HEK293 (cell line): ENCODE data around the gene FKBP5.
"Not testable (repeated sequence)": the region's sequence is repeated elsewhere in the genome, so short reads cannot be mapped to it uniquely, and the experiment has no call there.

Source experiments
- CTCF ChIA-PET: fragments of 350-600 bp; formaldehyde crosslinking; extraction: SDS; loops from one replicate; lab custom pipeline; 2021; ENCODE audit warnings: antibody characterized with exemption; lab: Yijun Ruan, JAX
- POLR2A ChIA-PET: fragments of 300-600 bp; formaldehyde crosslinking; extraction: SDS; loops from one replicate; lab custom pipeline; 2020; ENCODE audit warnings: antibody characterized with exemption, inconsistent platforms; lab: Yijun Ruan, JAX
- H3K27ac ChIP-seq: fragments of 200-500 bp; sonication (Bioruptor generic); 2 replicates; pipeline ENCODE4 v1.5.1; 2014; ENCODE audit warnings: low read depth, low read length, control low read depth, inconsistent platforms; ENCODE audit errors: extremely low read depth
- H3K36me3 ChIP-seq, 2 experiments: fragments of 200-500 bp in 1 of 2; sonication (Bioruptor generic) in 1 of 2; 1 replicate in 1 of 2; 2 replicates in 1 of 2; pipeline ENCODE4 v1.5.1; 2014 to 2017; ENCODE audit warnings: inconsistent platforms in 2 of 2, low read length in 2 of 2; ENCODE audit not compliant: control insufficient read depth in 2 of 2, insufficient read depth in 1 of 2
- H3K4me1 ChIP-seq: fragments of 200-500 bp; sonication (Bioruptor generic); 2 replicates; pipeline ENCODE4 v1.5.1; 2014; ENCODE audit warnings: mild to moderate bottlenecking, low read length, inconsistent platforms; ENCODE audit not compliant: control insufficient read depth, insufficient read depth
- H3K4me3 ChIP-seq: 2 replicates; pipeline ENCODE4 v1.5.1; 2011; ENCODE audit warnings: low read depth, mild to moderate bottlenecking, control low read depth, low read length, moderate library complexity
- H3K9me3 ChIP-seq: fragments of 200-500 bp; sonication (Bioruptor generic); 2 replicates; pipeline ENCODE4 v1.5.1; 2014; ENCODE audit warnings: low read depth, low read length, inconsistent platforms; ENCODE audit not compliant: control insufficient read depth, insufficient read depth
- HOXD13 ChIP-seq: sonication (generic); formaldehyde crosslinking; IDR thresholded peaks from 2 replicates; pipeline ENCODE4 v1.8.0; 2022; ENCODE audit warnings: missing genetic modification reagents, borderline replicate concordance
- KLF9 ChIP-seq: fragments of 450-650 bp; formaldehyde crosslinking; IDR thresholded peaks from 2 replicates; pipeline ENCODE4 v1.5.1; 2016; ENCODE audit warnings: missing biosample characterization, missing genetic modification characterization, low read depth
- MEIS1 ChIP-seq: sonication (generic); formaldehyde crosslinking; IDR thresholded peaks from 2 replicates; pipeline ENCODE4 v1.8.1; 2022; ENCODE audit warnings: missing genetic modification reagents, mild to moderate bottlenecking, borderline replicate concordance
- SALL2 ChIP-seq: fragments of 450-650 bp; formaldehyde crosslinking; IDR thresholded peaks from 2 replicates; pipeline ENCODE4 v1.5.0; 2017; ENCODE audit warnings: missing biosample characterization, mild to moderate bottlenecking, missing genetic modification characterization, borderline replicate concordance
- SP3 ChIP-seq: fragments of 450-650 bp; formaldehyde crosslinking; IDR thresholded peaks from 2 replicates; pipeline ENCODE4 v1.5.1; 2016; ENCODE audit warnings: missing biosample characterization, missing genetic modification characterization
- TCF7L2 ChIP-seq: IDR thresholded peaks from 2 replicates; pipeline ENCODE4 v1.6.1; 2011; ENCODE audit warnings: low read depth, mild to moderate bottlenecking, inconsistent platforms, low read length, moderate library complexity, borderline replicate concordance
- YY1 ChIP-seq: fragments of 450-650 bp; formaldehyde crosslinking; IDR thresholded peaks from 2 replicates; pipeline ENCODE4 v1.5.1; 2018; ENCODE audit warnings: missing biosample characterization, missing genetic modification characterization
- ZBTB6 ChIP-seq: fragments of 450-650 bp; formaldehyde crosslinking; IDR thresholded peaks from 2 replicates; pipeline ENCODE4 v1.5.1; 2017; ENCODE audit warnings: missing biosample characterization, missing genetic modification characterization
- ZNF121 ChIP-seq: fragments of 450-650 bp; formaldehyde crosslinking; IDR thresholded peaks from 2 replicates; pipeline ENCODE4 v1.5.1; 2016; ENCODE audit warnings: missing biosample characterization, missing genetic modification characterization
- ZNF138 ChIP-seq: fragments of 450-650 bp; formaldehyde crosslinking; IDR thresholded peaks from 2 replicates; pipeline ENCODE4 v1.5.1; 2016; ENCODE audit warnings: missing biosample characterization, missing genetic modification characterization, borderline replicate concordance
- ZNF184 ChIP-seq: fragments of 450-650 bp; IDR thresholded peaks from 2 replicates; pipeline ENCODE4 v1.5.1; 2018; ENCODE audit warnings: missing biosample characterization, mild to moderate bottlenecking, missing genetic modification characterization
- ZNF248 ChIP-seq: fragments of 450-650 bp; formaldehyde crosslinking; IDR thresholded peaks from 2 replicates; pipeline ENCODE4 v1.5.1; 2017; ENCODE audit warnings: missing biosample characterization, missing genetic modification characterization
- ZNF404 ChIP-seq: fragments of 450-650 bp; formaldehyde crosslinking; IDR thresholded peaks from 2 replicates; pipeline ENCODE4 v1.5.1; 2017; ENCODE audit warnings: missing biosample characterization, missing genetic modification characterization
- ZNF423 ChIP-seq: fragments of 450-650 bp; formaldehyde crosslinking; IDR thresholded peaks from 2 replicates; pipeline ENCODE4 v1.5.1; 2016; ENCODE audit warnings: missing biosample characterization, missing genetic modification characterization
- ZNF600 ChIP-seq: fragments of 450-650 bp; formaldehyde crosslinking; IDR thresholded peaks from 2 replicates; pipeline ENCODE4 v1.5.1; 2016; ENCODE audit warnings: missing biosample characterization, missing genetic modification characterization
- ZNF624 ChIP-seq: fragments of 450-650 bp; formaldehyde crosslinking; IDR thresholded peaks from 2 replicates; pipeline ENCODE4 v1.5.1; 2017; ENCODE audit warnings: missing biosample characterization, missing genetic modification characterization
- ZNF707 ChIP-seq: fragments of 450-650 bp; formaldehyde crosslinking; IDR thresholded peaks from 2 replicates; pipeline ENCODE4 v1.5.1; 2016; ENCODE audit warnings: missing biosample characterization, missing genetic modification characterization
- TF ChIP-seq, protein P1 (sequence below): fragments of 450-650 bp; formaldehyde crosslinking; IDR thresholded peaks from 2 replicates; pipeline ENCODE4 v1.5.1; 2017; ENCODE audit warnings: missing biosample characterization, missing genetic modification characterization

FKBP5 gene

DNA sequence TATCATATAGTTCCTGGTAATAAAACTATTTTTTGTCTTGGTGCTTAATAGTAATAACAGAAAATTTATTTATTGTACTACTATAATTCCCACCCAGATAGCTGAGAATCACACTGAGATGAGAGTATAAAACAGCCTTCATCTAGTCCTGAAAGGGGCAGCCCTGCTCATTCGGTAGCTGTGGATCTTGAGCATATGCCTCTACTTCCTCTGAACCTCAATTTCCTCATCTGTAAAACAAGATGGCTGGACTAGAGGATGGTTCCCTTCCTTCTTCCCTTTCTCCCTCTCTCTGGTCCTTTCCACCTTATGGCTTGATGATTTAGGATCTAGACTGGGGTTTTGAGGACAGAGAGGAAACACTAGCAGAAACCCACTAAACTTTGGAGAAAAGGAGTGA is 15.0 kb downstream of the FKBP5 start:
- CTCF ChIA-PET = interaction anchor here (1.3 to 1.7 kb wide), 2 partner anchors 9 to 11 kb away, joined by 4 to 6 read pairs; no protein-coding TSS in a partner anchor
- no peak for TF ChIP-seq ZNF248 (tag by site-specific recombination)

DNA sequence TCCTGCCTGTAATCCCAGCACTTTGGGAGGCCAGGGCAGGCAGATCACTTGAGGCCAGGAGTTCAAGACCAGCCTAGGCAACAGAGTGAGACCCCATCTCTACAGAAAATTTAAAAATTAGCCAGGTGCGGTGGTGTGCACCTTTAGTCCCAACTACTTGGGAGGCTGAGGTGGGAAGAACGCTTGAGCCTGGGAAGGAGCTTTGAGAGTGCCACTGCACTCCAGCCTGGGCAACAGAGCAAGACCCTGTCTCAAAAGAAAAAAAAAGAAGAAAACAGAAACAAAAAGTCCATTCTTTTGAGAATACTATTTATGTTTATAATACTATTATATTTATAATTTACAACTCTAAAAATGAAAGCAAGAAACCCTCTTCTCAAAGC is 15.4 kb downstream of the FKBP5 start:
- POLR2A ChIA-PET, H3K27ac ChIP-seq, H3K4me3 ChIP-seq, H3K9me3 ChIP-seq, H3K36me3 ChIP-seq: not testable (repeated sequence)
- H3K4me1 ChIP-seq = peaks cover 21% of the 10 kb centered on the region; the same call in 1 of the 2 replicates
- TF ChIP-seq ZNF121 = peak; percentile 78
- CTCF ChIA-PET = interaction anchor here (0.6 kb wide), 1 partner anchor 13 kb away, joined by 3 read pairs; no protein-coding TSS in a partner anchor

More for the DNA sequence above, 15.0 kb downstream of the FKBP5 start:
- Histone ChIP-seq H3K27ac (no peak overlapping the region), H3K36me3 (peaks cover 0 to 8% of the 10 kb centered on the region in 2 experiments; a peak in 1 of 3 replicates), H3K4me1 (peaks cover 21% of the 10 kb centered on the region; the same call in 1 of the 2 replicates), H3K9me3 (no peaks in the 10 kb centered on the region), H3K4me3 (no peak overlapping the region)
- POLR2A ChIA-PET = interaction anchor here (0.9 kb wide), 1 partner anchor 200 kb away, joined by 6 read pairs; no protein-coding TSS in a partner anchor

DNA sequence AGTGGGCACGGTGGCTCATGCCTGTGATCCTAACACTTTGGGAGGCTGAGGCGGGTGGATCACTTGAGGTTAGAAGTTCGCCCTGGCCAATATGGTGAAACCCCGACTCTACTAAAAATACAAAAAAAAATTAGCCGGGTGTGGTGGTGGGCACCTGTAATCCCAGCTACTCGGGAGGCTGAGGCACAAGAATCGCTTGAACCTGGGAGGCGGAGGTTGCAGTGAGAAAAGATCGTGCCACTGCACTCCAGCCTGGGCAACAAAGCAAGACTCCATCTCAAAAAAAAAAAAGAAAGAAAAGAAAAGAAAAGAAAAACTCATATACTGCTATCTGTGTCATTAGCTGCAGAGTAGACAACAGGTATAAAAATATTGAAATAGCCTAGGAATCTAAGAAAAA is 18.3 kb downstream of the FKBP5 start:
- POLR2A ChIA-PET = interaction anchor here (0.7 kb wide), 1 partner anchor 57 kb away, joined by 3 read pairs; no protein-coding TSS in a partner anchor
- H3K27ac ChIP-seq = not testable (repeated sequence)

DNA sequence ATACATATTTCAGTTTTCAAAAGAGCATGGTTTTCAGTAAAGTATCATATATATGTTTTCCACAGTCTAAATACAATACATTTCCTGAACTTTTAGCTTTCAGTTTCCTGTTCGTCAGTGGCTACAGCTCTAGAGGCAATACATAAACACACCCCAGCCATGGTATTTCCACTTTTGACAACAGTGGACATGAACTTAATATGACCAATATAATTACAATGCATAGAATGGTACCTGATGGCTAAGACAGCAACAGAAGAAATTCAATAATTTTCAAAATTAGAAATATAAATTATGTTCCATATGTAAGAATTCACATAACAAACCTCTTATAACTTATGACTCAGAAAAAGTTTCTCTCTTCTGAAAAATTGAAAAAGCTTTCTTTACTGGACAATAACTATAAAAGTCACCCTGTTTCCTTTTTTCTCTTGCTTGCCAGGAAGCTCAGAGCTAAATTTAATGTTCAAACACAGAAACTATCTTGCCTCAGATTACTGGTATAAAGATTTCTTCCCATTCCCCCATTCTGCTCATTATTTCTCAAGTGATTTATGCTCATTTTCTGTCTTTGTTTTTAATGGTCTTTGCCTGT is 19.2 kb downstream of the FKBP5 start:
- H3K4me3 ChIP-seq = no peak overlapping the region
- ChIA-PET POLR2A (interaction anchor here (0.7 kb wide), 1 partner anchor 58 kb away, joined by 3 read pairs; no protein-coding TSS in a partner anchor), CTCF (interaction anchor here (0.9 to 1.6 kb wide), 4 partner anchors 11 to 202 kb away, joined by 3 to 4 read pairs (median 4); partner anchors contain the start of gene ARMC12)
- H3K9me3 ChIP-seq = no peaks in the 10 kb centered on the region
- peaks cover 5% of the 10 kb centered on the region; the same call in 1 of the 2 replicates for H3K4me1 ChIP-seq
- H3K27ac ChIP-seq = no peak overlapping the region
- peaks cover 0 to 8% of the 10 kb centered on the region in 2 experiments; a peak in 1 of 3 replicates for H3K36me3 ChIP-seq
- 0 out of 2 replicates have a peak, but pooled peaks have one; percentile 18 for TF ChIP-seq TCF7L2
- TF ChIP-seq, protein P1, sequence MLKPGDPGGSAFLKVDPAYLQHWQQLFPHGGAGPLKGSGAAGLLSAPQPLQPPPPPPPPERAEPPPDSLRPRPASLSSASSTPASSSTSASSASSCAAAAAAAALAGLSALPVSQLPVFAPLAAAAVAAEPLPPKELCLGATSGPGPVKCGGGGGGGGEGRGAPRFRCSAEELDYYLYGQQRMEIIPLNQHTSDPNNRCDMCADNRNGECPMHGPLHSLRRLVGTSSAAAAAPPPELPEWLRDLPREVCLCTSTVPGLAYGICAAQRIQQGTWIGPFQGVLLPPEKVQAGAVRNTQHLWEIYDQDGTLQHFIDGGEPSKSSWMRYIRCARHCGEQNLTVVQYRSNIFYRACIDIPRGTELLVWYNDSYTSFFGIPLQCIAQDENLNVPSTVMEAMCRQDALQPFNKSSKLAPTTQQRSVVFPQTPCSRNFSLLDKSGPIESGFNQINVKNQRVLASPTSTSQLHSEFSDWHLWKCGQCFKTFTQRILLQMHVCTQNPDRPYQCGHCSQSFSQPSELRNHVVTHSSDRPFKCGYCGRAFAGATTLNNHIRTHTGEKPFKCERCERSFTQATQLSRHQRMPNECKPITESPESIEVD (tag by site-specific recombination) = peak; percentile 23
- TF ChIP-seq ZNF138 (tag by site-specific recombination) = no peak

More for the DNA sequence above, 18.3 kb downstream of the FKBP5 start:
- H3K36me3 ChIP-seq, H3K9me3 ChIP-seq, H3K4me3 ChIP-seq, H3K4me1 ChIP-seq, CTCF ChIA-PET: not testable (repeated sequence)

DNA sequence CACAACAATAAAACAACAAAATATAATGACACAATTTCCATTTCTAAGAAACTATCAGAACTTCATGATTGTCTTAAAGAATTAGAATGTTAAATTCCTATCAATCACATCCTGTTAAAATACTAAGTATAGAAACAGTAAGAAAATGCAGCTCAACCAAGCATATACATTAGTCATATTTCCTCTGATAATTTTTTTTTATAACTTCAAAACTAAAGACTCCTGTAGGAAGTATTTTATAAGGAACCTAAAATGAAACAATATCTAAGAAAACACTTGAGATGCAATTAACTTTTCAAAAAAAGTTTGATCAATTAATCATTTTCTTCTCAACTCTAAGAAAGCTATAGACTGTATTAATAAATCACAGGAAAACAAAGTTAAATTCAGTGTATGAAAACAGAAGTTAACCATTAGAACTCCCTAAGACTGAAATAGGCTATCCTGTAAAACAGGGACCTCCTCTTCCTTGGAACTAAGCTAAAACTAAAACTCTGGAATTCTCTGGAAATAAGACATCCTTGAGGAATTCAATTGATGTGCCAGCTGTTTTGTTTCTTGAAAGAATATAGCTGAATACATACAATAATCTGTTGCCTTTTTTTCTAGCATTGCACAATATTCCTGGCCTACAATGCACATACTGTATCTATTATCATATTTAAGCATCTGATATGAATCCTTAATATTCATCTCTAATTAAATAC is 19.8 kb downstream of the FKBP5 start:
- CTCF ChIA-PET = interaction anchor here (0.6 to 1.8 kb wide), 7 partner anchors 12 to 202 kb away, joined by 3 to 5 read pairs (median 4); partner anchors contain the start of gene ARMC12
- H3K36me3 ChIP-seq = peaks cover 0 to 8% of the 10 kb centered on the region in 2 experiments; a peak in 1 of 3 replicates
- no peak overlapping the region for H3K4me3 ChIP-seq
- H3K9me3 ChIP-seq = no peaks in the 10 kb centered on the region
- no peak overlapping the region for H3K27ac ChIP-seq
- POLR2A ChIA-PET = no interaction called here
- peaks cover 5% of the 10 kb centered on the region; the same call in 1 of the 2 replicates for H3K4me1 ChIP-seq
- TF ChIP-seq ZNF404 (tag by site-specific recombination) (no peak), YY1 (tag by site-specific recombination) (no peak), SP3 (tag by site-specific recombination) (no peak), ZNF624 (no peak), ZBTB6 (tag by site-specific recombination) (no peak), MEIS1 (CRISPR knock-in tag) (no peak), ZNF423 (tag by site-specific recombination) (no peak), ZNF600 (tag by site-specific recombination) (no peak), SALL2 (no peak), ZNF121 (no peak), KLF9 (tag by site-specific recombination) (no peak), ZNF184 (tag by site-specific recombination) (no peak), HOXD13 (CRISPR knock-in tag) (no peak), ZNF707 (no peak)
